Keratinocyte (primary cell): ENCODE data around the gene KIF25.

Source experiments
- CTCF ChIP-seq, 3 experiments: IDR thresholded peaks in 1 of 3; conservative IDR thresholded peaks in 1 of 3; optimal IDR thresholded peaks in 1 of 3; 2 replicates in 2 of 3; 3 replicates in 1 of 3; pipeline versions ENCODE3 to v1.5.1; 2011; ENCODE audit warnings: low read length in 3 of 3, mild to moderate bottlenecking in 3 of 3, moderate library complexity in 2 of 3, control low read depth in 1 of 3, inconsistent platforms in 1 of 3; ENCODE audit not compliant: insufficient read depth in 2 of 3; ENCODE audit errors: extremely low read depth in 1 of 3
- EZH2 ChIP-seq: IDR thresholded peaks from one replicate; pipeline ENCODE4 v1.6.1; 2012; ENCODE audit warnings: inconsistent platforms, mild to moderate bottlenecking, low read length, moderate library complexity

DNA sequence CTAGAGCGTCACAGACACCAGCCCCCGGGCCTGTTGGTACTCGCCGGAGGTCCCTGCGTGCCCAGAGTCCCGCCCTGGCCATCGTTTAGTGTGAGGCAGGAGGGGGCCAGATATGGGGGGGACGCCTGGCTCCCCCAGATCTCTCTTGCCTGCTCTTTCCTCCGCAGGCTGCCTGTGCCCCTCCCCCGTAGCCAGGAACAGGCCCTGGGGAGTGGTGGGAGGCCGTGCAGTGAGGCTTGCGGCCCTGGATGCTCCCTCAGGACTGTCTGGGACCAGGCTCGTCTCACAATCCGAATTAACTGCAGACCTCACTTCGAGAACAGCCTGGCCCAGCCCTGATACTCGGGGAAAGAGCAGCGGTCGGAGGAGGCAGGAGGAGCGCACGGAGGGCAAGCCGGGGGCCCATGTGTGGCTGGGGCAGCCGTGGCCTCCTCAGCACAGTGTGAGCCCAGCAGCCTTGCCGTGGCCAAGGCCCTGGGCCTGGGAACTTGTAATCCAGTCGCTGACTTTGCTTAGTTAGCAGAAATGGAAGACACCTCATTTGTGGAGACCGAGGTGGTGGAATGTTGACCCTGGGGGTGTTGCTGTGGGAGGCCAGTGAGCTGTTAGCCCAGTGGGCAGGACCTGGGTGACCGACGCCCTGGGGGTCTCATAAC lies 52.9 kb downstream of the KIF25 start:
- TF ChIP-seq EZH2 (no peak), CTCF (optimal IDR thresholded peaks at IDR 0.05 in 1 of 3, IDR thresholded peaks at IDR 0.05 in 1 of 3, conservative IDR thresholded peaks at IDR 0.05 in 1 of 3; ENCODE audit: extremely low read depth in 1 of 3, insufficient read depth in 2 of 3, low read length in 3 of 3) (no peak)
